HEK293T (cell line): ENCODE results near the gene ACP6.

Experiments used
- ARNT ChIP-seq: fragments of 450-650 bp; IDR thresholded peaks from 2 replicates; pipeline ENCODE4 v1.6.1; 2017; ENCODE audit warnings: mild to moderate bottlenecking
- BHLHE40 ChIP-seq: fragments of 450-650 bp; IDR thresholded peaks from 2 replicates; pipeline ENCODE4 v1.6.1; 2016; ENCODE audit warnings: mild to moderate bottlenecking, moderate library complexity, borderline replicate concordance
- ELF4 ChIP-seq: fragments of 450-650 bp; IDR thresholded peaks from 2 replicates; pipeline ENCODE4 v1.6.1; 2017; ENCODE audit warnings: antibody characterized with exemption
- FOXA1 ChIP-seq: fragments of 450-650 bp; IDR thresholded peaks from 2 replicates; pipeline ENCODE4 v1.6.1; 2016; ENCODE audit warnings: mild to moderate bottlenecking
- FOXK2 ChIP-seq: fragments of 450-650 bp; IDR thresholded peaks from 2 replicates; pipeline ENCODE4 v1.6.1; 2016; ENCODE audit warnings: mild to moderate bottlenecking
- FOXM1 ChIP-seq: fragments of 450-650 bp; IDR thresholded peaks from 2 replicates; pipeline ENCODE4 v1.6.1; 2017; ENCODE audit warnings: mild to moderate bottlenecking, borderline replicate concordance
- HDGF ChIP-seq: fragments of 450-650 bp; IDR thresholded peaks from 2 replicates; pipeline ENCODE4 v1.6.1; 2017; ENCODE audit warnings: antibody characterized with exemption, borderline replicate concordance
- LEF1 ChIP-seq: fragments of 450-650 bp; IDR thresholded peaks from 2 replicates; pipeline ENCODE4 v1.6.1; 2017; ENCODE audit warnings: mild to moderate bottlenecking, borderline replicate concordance
- NFRKB ChIP-seq: fragments of 450-650 bp; IDR thresholded peaks from 2 replicates; pipeline ENCODE4 v1.6.1; 2016; ENCODE audit warnings: mild to moderate bottlenecking, moderate library complexity
- SP1 ChIP-seq: fragments of 450-650 bp; IDR thresholded peaks from 2 replicates; pipeline ENCODE4 v1.6.1; 2017
- TARDBP ChIP-seq: fragments of 450-650 bp; IDR thresholded peaks from 2 replicates; pipeline ENCODE4 v1.6.1; 2016
- ZNF384 ChIP-seq: fragments of 450-650 bp; IDR thresholded peaks from 2 replicates; pipeline ENCODE4 v1.6.1; 2016

DNA sequence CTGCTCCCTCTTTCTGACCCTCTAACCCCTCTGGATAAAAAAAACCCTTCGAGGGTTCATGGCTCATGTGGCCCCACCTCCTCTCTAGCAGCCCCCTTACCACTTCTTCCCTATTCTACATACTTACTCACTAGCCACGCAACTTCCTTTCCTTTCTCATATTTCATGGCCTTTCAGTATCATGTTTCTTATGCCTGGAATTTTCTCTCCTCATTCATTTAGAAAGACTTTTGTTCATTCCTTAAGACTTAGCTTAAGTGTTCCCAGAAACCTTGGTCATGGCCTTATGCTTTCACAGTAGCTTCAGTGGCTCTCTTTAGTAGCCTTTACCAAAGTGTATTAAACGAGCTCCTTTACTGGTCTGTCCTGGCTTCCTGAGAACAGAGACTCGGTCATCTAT, 6.1 kb downstream of the ACP6 start:
- TF ChIP-seq FOXK2 (no peak), ELF4 (no peak), HDGF (no peak), FOXA1 (no peak), SP1 (no peak), FOXM1 (no peak), TARDBP (no peak), ARNT (no peak), ZNF384 (no peak), NFRKB (no peak), LEF1 (no peak), BHLHE40 (no peak)
